KOPT-K1 (cell line): ENCODE measurements around the gene PRPS2.

Source experiments
- H3K27ac ChIP-seq: fragments of 200-600 bp; sonication (generic); 2 replicates; pipeline ENCODE4 v1.5.1; 2016; ENCODE audit warnings: antibody characterized with exemption, mild to moderate bottlenecking, low read depth, low read length; ENCODE audit not compliant: poor library complexity, severe bottlenecking
- H3K36me3 ChIP-seq: fragments of 200-600 bp; sonication (generic); 2 replicates; pipeline ENCODE4 v1.5.1; 2017; ENCODE audit warnings: antibody characterized with exemption, mild to moderate bottlenecking, low read length, moderate library complexity; ENCODE audit not compliant: insufficient read depth
- H3K9me3 ChIP-seq: fragments of 200-600 bp; sonication (generic); 2 replicates; pipeline ENCODE4 v1.5.1; 2017; ENCODE audit warnings: antibody characterized with exemption, low read length, mild to moderate bottlenecking; ENCODE audit not compliant: insufficient read depth, poor library complexity, severe bottlenecking

The PRPS2 gene

DNA sequence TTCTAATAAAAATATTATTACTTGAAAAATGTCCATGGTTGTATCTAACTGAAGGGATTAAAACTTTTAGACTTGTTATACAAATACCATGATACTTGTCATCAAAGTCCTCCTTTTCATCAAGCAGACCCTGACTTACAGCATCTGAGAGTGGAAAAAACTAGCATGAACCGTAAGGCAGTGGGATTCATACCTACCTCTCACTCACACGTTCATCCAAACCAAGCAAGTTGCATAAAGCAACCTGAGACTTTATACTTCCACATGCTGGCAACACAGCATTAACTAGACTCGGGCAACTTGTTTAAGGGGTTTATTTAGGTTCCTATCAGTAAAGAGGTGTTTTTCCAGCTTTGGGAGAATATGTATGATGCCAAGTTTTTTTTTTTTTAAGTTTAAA lies 53.1 kb downstream of the PRPS2 start:
- no peaks in the 10 kb centered on the region for H3K36me3 ChIP-seq
- no peaks in the 10 kb centered on the region for H3K9me3 ChIP-seq
- no peak overlapping the region for H3K27ac ChIP-seq

DNA sequence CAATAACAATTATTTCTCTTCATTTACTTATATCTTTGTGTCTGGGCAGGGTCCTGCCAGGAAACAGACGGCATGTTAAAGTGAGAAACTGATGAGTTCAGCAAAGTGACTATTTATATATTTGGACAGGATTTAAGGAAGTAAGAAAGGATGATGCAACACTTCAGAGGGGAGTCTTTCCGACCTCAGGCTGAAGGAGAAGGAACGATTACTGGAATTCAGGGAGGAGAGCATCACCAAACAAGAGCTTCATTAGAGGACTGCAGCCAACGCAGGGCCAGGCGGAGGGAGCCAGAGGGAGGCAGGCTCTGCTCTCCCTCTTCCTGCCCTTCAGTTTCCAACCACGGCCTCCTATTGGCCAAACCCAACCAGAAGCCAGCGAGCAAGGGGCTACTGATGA lies 74.1 kb downstream of the PRPS2 start:
- no peaks in the 10 kb centered on the region for H3K36me3 ChIP-seq
- H3K27ac ChIP-seq = no peak overlapping the region
- H3K9me3 ChIP-seq = no peaks in the 10 kb centered on the region

DNA sequence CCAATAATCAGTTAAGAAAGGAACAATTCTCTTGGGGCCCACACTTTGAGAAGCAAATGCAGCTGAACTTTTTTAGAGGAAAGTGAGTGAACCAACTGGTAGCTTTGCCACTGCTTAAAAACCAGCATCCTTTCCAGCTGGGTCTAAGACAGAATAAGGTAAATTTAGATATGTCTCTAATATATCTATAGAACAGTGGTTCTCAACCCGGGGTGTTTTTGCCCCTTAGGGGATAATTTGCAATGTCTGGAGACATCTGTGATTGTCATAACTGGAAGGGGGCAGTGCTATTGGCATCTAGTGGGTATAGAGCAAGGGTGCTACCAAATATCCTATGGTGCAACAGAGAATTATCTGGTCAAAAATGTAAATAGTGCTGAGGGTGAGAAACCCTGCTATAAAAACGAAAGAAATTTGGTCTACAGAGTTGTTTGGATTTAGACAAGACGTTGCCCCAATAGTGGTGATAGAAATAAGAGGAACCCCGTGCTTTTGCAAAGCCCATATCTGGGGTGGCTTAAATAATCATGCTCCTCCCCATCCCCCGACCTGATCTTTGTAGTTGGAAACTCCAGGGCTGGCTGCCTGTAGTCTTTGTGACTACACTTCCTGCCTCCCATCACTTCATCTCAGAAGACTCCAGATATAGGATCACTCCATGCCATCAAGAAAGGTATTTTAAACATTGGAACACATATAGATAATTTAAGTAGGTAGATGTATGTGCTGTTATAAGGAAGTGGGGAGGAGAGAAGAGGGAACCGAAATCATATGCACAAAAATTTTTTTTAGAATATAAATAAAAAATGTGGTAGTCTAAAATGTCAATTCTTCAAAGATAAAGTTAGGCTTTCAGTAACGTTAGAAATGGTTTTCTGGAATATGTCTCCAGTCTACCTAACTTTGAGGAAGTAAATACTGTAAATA lies 75.5 kb downstream of the PRPS2 start, which contains the start of gene TLR7:
TSS of gene TLR7 (plus strand) at position 622 of the 927 bp plus-strand sequence. CDS start 507 bp downstream, outside the sequence.
- Histone ChIP-seq H3K9me3 (no peaks in the 10 kb centered on the region), H3K36me3 (no peaks in the 10 kb centered on the region), H3K27ac (no peak within 1 kb of the TSS)

DNA sequence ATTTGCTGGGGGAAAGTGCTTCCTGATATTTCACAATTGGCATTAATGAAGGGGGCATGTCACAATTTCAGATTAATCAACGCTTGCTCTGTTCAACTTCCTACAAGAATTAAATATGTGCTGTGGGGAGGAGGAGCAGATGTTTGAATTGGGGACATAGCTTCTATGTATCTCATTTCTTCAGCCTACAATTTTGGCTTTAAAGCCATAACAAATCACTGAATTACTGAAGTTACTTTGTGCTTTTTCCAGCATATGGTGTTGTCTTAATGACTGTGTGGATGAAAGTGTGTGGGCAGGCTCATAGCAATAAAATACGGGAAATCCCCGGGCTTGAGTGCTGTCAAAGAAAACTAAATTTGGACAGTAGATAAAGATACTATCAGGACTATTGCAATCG lies 76.5 kb downstream of the PRPS2 start:
- H3K36me3 ChIP-seq = no peaks in the 10 kb centered on the region
- H3K9me3 ChIP-seq = no peaks in the 10 kb centered on the region
- no peak overlapping the region for H3K27ac ChIP-seq

DNA sequence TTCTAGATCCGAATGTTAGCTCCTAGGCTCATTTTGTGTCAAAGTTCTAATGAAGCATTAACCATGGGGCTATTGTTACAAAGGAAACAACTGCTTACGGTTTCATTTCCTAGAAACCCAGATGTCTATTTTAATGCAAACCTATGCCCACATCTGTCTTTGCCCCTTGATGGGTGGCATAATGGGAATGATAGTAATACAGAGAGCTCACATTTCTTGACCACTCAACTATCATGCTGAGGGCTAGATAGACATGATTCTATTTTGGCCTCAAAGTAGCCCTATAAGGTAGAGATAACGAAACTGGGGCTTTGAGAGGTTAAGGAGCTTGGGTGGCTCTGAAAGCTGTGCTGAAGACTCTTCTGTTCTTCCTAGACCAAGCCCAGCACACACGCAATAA lies 77.5 kb downstream of the PRPS2 start:
- H3K36me3 ChIP-seq = no peaks in the 10 kb centered on the region
- H3K27ac ChIP-seq = no peak overlapping the region
- H3K9me3 ChIP-seq = no peaks in the 10 kb centered on the region

GRCh38 chrX:12871257-12871656 lies 80.0 kb downstream of the PRPS2 start:
- no peaks in the 10 kb centered on the region for H3K36me3 ChIP-seq
- H3K9me3 ChIP-seq = no peaks in the 10 kb centered on the region
- H3K27ac ChIP-seq = no peak overlapping the region

GRCh38 chrX:12872741-12873140 lies 81.5 kb downstream of the PRPS2 start:
- Histone ChIP-seq H3K27ac (no peak overlapping the region), H3K9me3 (no peaks in the 10 kb centered on the region), H3K36me3 (no peaks in the 10 kb centered on the region)
